HUDEP-2 (cell line): ENCODE measurements around the gene PHACTR2.
A peak's percentile ranks its signal among the peaks of the same experiment; 100 is the strongest.
"Not testable (repeated sequence)": the region's sequence is repeated elsewhere in the genome, so short reads cannot be mapped to it uniquely, and the experiment has no call there.

Experiments
- DNase-seq, 76 experiments: peaks; one replicate each; lab custom pipeline; 2025; ENCODE audit not compliant: unreplicated experiment in 76 of 76; lab: John Stamatoyannopoulos, UW

The PHACTR2 gene

DNA sequence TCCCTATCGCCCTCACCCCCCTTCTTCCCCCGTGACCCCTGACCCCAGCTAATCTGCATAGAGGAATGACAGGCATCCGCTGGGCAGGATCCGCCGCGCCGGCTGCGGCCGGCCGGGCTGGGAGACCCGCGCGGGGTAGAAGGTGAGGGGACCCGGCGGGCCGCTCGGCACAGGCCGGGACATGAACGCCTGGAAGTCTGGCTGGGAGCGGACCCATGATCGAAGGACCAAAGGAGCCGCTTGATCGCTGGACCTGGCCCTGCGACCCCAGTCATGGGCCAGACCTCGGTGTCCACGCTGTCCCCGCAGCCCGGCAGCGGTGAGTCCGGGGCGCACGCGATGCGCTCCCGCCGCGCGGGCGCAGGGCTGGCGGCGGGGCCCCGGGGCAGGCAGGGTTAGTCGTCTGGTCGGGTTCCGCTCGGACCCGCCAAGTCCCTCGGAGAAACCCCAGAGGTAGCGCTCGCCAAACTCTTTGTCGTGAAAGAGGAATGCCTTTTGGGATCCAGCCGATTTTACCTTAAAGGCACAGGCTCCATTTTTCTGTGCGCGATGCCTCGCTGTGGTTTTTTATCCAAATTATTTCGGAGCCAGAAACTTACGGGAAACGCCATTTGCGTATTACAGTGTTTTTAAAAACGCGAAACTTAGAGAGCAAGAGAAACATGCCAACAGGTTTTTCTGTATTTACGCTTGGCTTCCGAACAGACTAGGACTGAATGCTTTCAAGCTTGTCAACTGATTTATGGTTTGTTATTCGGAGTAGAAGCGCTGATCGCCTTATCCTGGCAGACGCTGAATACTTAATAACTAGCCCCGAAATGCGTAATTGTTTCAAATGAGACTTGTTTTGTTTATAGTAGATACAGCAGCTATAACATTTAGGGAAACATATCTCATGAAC lies at the start of gene PHACTR2:
TSS of gene PHACTR2 (plus strand) at position 75 of the 901 bp plus-strand sequence. CDS start at position 274, 199 bp downstream.
- peak in 63 of 76 experiments; percentile 22 to 78 (median 56) for DNase-seq

DNA sequence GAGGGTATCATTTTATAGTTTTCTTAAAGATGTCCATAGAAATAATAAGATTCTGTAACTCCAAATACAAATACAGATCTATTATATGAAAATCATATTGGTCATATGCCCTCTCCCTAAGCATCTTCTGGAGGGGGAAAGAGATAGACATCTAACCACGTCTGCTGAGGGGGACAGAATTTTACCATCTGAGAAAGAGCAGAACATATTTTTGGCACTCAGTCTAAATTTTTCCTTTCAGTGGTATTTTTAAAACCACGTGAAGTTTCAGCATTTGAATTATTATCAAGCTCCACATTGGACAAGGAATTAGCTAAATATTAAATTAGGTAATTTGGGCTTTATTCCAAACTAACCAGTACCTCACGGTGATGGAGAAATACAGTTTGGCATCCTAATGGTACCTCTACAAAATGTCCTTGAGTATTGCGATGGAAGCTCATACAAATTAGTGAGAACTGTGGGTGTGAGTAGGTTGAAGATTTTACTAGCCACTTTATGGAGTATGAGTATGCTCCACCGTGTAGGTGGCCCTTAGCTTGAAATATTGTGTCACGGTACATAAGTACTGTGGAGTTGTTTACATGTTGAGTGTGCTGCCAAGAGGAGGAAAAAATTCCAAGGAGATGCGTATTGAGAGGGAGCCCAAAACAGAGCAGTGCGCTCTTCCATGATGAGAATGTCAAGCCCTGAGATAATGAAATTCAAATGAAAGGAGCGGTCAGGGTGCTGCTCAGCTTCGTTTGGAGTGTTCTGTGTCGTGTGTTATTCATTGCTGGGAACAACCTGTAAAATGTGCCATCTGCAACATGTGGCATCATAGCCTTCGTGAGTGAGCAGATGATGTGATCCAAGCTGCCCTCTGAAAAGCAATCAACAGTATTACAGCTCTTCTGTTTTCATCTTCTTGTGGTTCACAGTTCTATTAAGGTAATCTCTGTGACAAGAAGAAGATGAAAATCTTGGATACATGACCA lies 48.4 kb upstream of the PHACTR2 start:
- DNase-seq: no peak

DNA sequence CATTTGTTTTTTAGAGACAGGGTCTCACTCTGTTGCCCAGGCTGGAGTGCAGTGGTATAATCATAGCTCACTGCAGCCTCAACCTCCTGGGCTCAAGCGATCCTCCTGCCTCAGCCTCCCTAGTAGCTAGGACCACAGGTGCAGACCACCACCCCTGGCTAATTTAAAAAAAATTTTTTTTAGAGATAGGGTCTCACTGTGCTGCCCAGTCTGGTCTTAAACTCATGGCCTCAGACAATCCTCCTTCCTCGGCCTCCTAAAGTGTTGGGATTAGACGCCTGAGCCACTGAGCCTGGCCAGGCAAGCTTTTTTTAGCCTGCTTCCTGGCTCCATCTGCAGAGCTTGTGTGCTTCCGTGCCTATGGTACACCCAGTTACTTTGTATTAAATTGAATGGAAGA lies 46.6 kb upstream of the PHACTR2 start:
- not testable (repeated sequence) for DNase-seq

DNA sequence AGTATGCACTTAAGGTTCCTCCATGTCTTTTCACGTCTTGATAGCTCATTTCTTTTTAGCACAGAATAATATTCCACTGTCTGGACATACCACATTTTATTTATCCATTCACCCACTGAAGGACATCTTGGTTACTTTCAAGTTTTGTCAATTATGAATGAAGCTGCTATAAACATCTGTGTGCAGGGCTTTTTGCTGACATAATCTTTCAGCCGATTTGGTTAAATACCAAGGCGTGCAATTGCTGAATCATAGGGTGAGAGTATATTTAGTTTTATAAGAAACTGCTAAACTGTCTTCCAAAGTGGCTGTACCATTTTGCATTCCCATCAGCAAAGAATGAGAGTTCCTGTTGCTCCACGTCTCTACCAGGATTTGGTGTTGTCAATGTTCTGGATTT lies 44.9 kb upstream of the PHACTR2 start:
- DNase-seq: no peak

GRCh38 chr6:143634486-143634885 lies 43.3 kb upstream of the PHACTR2 start:
- DNase-seq: peak in 11 of 76 experiments; percentile 10 to 56 (median 29)

- no peak for DNase-seq
Measured at GRCh38 chr6:143637691-143638090, 40.1 kb upstream of the PHACTR2 start.

GRCh38 chr6:143642403-143642802 lies 35.4 kb upstream of the PHACTR2 start:
- no peak for DNase-seq

- no peak for DNase-seq
Measured at GRCh38 chr6:143647191-143647590, 30.6 kb upstream of the PHACTR2 start.

DNA sequence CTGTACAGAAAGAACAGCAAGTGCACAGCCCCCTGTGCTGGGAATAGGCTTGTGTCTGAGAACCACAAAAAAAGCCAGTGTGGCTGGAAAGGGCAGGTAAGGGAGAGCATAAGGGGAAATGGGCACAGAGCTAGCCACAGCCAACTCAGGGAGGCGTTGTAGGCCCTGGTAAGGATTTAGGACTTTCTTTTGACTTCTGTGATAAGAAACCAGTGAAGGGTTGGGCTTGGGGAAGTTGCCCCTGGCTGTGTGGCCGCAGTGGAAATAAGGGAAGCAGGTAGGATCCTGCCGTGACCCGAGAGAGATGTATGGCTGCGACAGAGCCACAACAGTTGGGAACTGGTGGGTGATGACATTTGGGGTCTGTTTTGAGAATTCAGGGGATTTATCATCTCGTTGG lies 30.0 kb upstream of the PHACTR2 start:
- no peak for DNase-seq

DNA sequence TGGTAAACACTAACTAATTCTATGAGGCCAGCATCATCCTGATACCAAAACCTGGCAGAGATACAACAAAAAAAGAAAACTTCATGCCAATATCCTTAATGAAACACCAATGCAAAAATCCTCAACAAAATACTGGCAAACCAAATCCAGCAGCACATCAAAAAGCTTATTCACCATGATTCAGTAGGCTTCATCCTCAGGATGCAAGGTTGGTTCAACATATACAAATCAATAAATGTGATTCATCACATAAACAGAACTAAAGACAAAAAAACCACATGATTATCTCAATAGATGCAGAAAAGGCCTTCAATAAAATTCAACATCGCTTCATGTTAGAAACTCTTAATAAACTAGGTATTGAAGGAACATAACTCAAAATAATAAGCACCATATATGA lies 28.4 kb upstream of the PHACTR2 start:
- not testable (repeated sequence) for DNase-seq

DNA sequence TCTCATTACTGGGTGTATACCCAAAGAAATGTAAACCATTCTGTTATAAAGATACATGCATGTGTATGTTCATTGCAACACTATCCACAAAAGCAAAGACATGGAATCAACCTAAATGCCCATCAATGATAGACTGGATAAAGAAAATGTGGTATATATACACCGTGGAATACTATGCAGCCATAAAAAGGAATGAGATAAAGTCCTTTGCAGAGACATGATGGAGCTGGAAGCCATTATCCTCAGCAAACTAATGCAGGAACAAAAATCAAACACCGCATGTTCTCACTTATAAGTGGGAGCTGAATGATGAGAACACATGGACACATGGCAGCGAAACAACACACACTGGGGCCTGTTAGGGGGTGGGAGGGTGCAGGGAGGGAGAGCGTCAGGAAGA lies 26.4 kb upstream of the PHACTR2 start:
- DNase-seq: not testable (repeated sequence)

- no peak for DNase-seq
Measured at GRCh38 chr6:143652841-143653331, 24.9 kb upstream of the PHACTR2 start.

- DNase-seq: no peak
Measured at GRCh38 chr6:143655541-143655940, 22.2 kb upstream of the PHACTR2 start.

DNA sequence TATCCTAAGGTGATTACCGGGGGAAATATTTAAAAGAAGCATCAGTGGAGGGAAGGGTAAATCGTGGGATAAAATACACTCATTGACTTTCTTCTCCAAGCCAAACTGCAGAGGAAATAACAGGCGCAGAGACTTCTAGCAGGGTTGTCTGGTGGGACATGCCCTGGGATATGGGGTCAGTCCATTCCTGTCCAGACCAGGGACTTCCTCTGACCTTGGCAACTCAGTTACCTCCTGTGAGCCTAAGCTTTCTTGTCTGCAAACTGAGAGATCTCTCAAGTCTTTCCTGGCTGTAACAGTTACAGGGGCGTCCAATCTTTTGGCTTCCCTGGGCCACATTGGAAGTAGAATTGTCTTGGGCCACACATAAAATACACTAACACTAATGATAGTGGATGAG lies 21.7 kb upstream of the PHACTR2 start:
- no peak for DNase-seq

- DNase-seq: no peak
Measured at GRCh38 chr6:143657809-143658208, 20.0 kb upstream of the PHACTR2 start.

DNA sequence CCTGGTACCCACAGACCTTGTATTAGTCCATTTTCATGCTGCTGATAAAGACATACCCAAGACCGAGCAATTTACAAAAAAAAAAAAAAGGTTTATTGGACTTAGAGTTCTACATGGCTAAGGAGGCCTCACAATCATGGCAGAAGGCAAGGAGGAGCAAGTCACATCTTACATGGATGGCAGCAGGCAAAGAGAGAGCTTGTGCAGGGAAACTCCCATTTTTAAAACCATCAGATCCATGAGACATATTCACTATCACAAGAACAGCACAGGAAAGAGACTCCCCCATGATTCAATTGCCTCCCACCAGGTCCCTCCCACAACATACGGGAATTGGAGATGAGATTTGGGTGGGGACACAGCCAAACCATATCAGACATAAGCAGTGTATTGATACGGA lies 17.6 kb upstream of the PHACTR2 start:
- DNase-seq: not testable (repeated sequence)

GRCh38 chr6:143664171-143664570 lies 13.6 kb upstream of the PHACTR2 start:
- DNase-seq: no peak

DNA sequence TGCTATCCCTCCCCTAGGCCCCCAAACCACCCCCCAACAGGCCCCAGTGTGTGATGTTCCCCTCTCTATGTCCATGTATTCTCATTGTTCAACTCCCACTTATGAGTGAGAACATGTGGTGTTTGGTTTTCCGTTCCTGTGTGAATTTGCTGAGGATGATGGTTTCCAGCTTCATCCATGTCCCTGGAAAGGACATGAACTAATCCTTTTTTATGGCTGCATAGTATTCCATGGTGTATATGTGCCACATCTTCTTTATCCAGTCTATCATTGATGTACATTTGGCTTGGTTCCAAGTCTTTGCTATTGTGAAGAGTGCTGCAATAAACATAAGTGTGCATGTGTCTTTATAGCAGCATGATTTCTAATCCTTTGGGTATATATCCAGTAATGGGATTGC lies 11.8 kb upstream of the PHACTR2 start:
- not testable (repeated sequence) for DNase-seq

DNA sequence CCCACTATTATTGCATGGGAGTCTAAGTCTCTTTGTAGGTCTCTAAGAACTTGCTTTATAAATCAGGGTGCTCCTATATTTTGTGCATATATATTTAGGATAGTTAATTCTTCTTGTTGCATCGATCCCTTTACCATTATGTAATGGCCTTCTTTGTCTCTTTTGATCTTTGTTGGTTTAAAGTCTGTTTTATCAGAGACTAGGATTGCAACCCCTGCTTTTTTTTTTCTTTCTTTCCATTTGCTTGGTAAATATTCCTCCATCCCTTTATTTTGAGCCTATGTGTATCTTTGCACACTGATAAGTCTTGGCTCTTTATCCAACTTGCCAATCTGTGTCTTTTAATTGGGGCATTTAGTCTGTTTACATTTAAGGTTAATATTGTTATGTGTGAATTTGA lies 8.3 kb upstream of the PHACTR2 start:
- not testable (repeated sequence) for DNase-seq

GRCh38 chr6:143673669-143674068 lies 4.1 kb upstream of the PHACTR2 start:
- no peak for DNase-seq
